Measurements from ENCODE around the gene MTUS2. TPM values are rescaled to one million over a fixed set of nuclear protein-coding genes. Genes with fewer than 3 reads are reported as not detected.

Gene MTUS2
- total RNA-seq, 4 donors from 2014 or later = 0.20 to 1.6 (median 0.25) TPM; not detected in 1

GRCh38 chr13:29516012-29516411, 695.9 kb downstream of the MTUS2 start:
- no peaks in the 10 kb centered on the region for H3K36me3 ChIP-seq
- intact Hi-C loops (cut with DNase I; ENCODE audit: low total_unique reads) = no loop called here
- H3K4me3 ChIP-seq = no peak overlapping the region
- no peak overlapping the region for H3K27ac ChIP-seq
- DNase-seq = no peak
- H3K4me1 ChIP-seq = no peaks in the 10 kb centered on the region
- ATAC-seq = no peak
- no peaks in the 10 kb centered on the region for H3K9me3 ChIP-seq
- H3K27me3 ChIP-seq = no peaks in the 10 kb centered on the region
- in situ Hi-C loops (cut with MboI; ENCODE audit: low sequenced_read_pairs in 4 of 4) = loop anchor here in 2 of 4 donors (5.0 kb wide), 2 partner anchors 596 to 601 kb away; no protein-coding TSS in a partner anchor
- TF ChIP-seq POLR2A (IDR thresholded peaks at IDR 0.05) (no peak), CTCF (IDR thresholded peaks at IDR 0.05 in 4 of 5, conservative IDR thresholded peaks at IDR 0.05 in 1 of 5) (no peak)

GRCh38 chr13:29516880-29517279, 696.7 kb downstream of the MTUS2 start:
- no peak overlapping the region for H3K27ac ChIP-seq
- in situ Hi-C loops (cut with MboI; ENCODE audit: low sequenced_read_pairs in 4 of 4) = loop anchor here in 2 of 4 donors (5.0 kb wide), 2 partner anchors 595 to 600 kb away; no protein-coding TSS in a partner anchor
- H3K36me3 ChIP-seq = no peaks in the 10 kb centered on the region
- no peak for TF ChIP-seq CTCF (IDR thresholded peaks at IDR 0.05 in 4 of 5, conservative IDR thresholded peaks at IDR 0.05 in 1 of 5)
- H3K4me3 ChIP-seq = no peak overlapping the region
- intact Hi-C loops (cut with DNase I; ENCODE audit: low total_unique reads) = no loop called here
- no peaks in the 10 kb centered on the region for H3K9me3 ChIP-seq
- ATAC-seq (no peak), DNase-seq (no peak)
- no peaks in the 10 kb centered on the region for H3K4me1 ChIP-seq
- H3K27me3 ChIP-seq = no peaks in the 10 kb centered on the region

- Histone ChIP-seq H3K27ac (no peak overlapping the region), H3K27me3 (no peaks in the 10 kb centered on the region), H3K9me3 (no peaks in the 10 kb centered on the region), H3K4me1 (no peaks in the 10 kb centered on the region), H3K36me3 (no peaks in the 10 kb centered on the region), H3K4me3 (no peak overlapping the region)
- in situ Hi-C loops (cut with MboI; ENCODE audit: low sequenced_read_pairs in 4 of 4) = loop anchor here in 2 of 4 donors (5.0 kb wide), 2 partner anchors 592 to 597 kb away; no protein-coding TSS in a partner anchor
- DNase-seq = no peak
- intact Hi-C loops (cut with DNase I; ENCODE audit: low total_unique reads) = no loop called here
- TF ChIP-seq CTCF (IDR thresholded peaks at IDR 0.05 in 4 of 5, conservative IDR thresholded peaks at IDR 0.05 in 1 of 5) (no peak), POLR2A (IDR thresholded peaks at IDR 0.05) (no peak)
- ATAC-seq = no peak
These were observed 699.8 kb downstream of the MTUS2 start for GRCh38 chr13:29519921-29520320.

GRCh38 chr13:29520671-29521070, 700.5 kb downstream of the MTUS2 start:
- H3K36me3 ChIP-seq = no peaks in the 10 kb centered on the region

More at GRCh38 chr13:29520671-29521070, 700.5 kb downstream of the MTUS2 start:
- in situ Hi-C loops (cut with MboI; ENCODE audit: low sequenced_read_pairs in 4 of 4) (no loop called here), intact Hi-C loops (cut with DNase I; ENCODE audit: low total_unique reads) (no loop called here)
- no peak for TF ChIP-seq POLR2A (IDR thresholded peaks at IDR 0.05)
- no peak for TF ChIP-seq CTCF (IDR thresholded peaks at IDR 0.05 in 4 of 5, conservative IDR thresholded peaks at IDR 0.05 in 1 of 5)
- Histone ChIP-seq H3K27ac (no peak overlapping the region), H3K27me3 (no peaks in the 10 kb centered on the region), H3K9me3 (no peaks in the 10 kb centered on the region), H3K4me1 (no peaks in the 10 kb centered on the region), H3K4me3 (no peak overlapping the region)
- no peak for ATAC-seq
- no peak for DNase-seq

Measured in gastrocnemius medialis (tissue), 4 donors.